ENCODE measurements around the gene GRID1.

Gene GRID1

DNA sequence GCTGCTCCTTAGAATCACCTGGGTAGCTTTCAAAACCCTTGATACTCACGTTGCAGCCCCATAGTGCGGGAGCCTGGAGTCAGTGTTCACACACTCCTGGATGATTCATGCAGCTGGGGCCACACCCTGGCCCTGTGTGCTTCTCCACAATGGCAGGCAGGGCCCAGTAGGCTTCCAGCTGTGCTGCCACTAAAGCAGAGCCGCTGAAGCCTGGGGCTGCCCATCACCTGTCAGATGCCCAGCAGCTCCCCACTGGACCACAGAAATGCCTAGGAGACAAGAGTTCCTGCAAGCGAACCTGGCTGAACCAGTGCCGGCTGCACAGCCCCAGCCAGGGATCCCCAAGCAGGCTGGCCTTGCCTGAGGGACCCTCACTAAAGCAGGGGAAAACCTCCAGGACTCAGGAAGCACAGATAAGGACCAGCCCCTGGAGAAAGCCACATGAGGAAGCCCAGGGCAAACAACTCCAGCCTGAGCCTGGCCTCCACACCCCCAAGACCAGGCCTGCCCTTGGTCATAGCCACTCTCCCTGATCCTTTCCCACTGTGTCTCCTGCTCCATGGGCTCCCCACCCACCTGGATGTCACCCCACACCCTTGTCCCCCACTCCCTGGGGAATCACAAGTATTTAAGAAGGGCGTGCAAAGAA is 111.9 kb downstream of the GRID1 start:
- H3K27me3 ChIP-seq (ENCODE audit: insufficient read depth, low read length), result no peaks in the 10 kb centered on the region
- no peak overlapping the region for H3K4me3 ChIP-seq (ENCODE audit: low read length)
- peaks cover 6% of the 10 kb centered on the region for H3K9me3 ChIP-seq (ENCODE audit: insufficient read depth, low read depth, low read length)
- H3K9ac ChIP-seq (ENCODE audit: low read depth, low read length), result no peak overlapping the region
- H3K27ac ChIP-seq (ENCODE audit: low read length), result no peak overlapping the region
- no peaks in the 10 kb centered on the region for H3K36me3 ChIP-seq (ENCODE audit: insufficient read depth, low read depth, low read length)
- no peaks in the 10 kb centered on the region for H3K4me1 ChIP-seq (ENCODE audit: insufficient read depth, low read length)

GRCh38 chr10:86254081-86254480 is 112.5 kb downstream of the GRID1 start:
- H3K9ac ChIP-seq (ENCODE audit: low read depth, low read length), result no peak overlapping the region
- no peak overlapping the region for H3K4me3 ChIP-seq (ENCODE audit: low read length)
- peaks cover 9% of the 10 kb centered on the region for H3K9me3 ChIP-seq (ENCODE audit: insufficient read depth, low read depth, low read length)
- H3K27ac ChIP-seq (ENCODE audit: low read length), result no peak overlapping the region
- H3K27me3 ChIP-seq (ENCODE audit: insufficient read depth, low read length), result no peaks in the 10 kb centered on the region
- no peaks in the 10 kb centered on the region for H3K36me3 ChIP-seq (ENCODE audit: insufficient read depth, low read depth, low read length)
- H3K4me1 ChIP-seq (ENCODE audit: insufficient read depth, low read length), result no peaks in the 10 kb centered on the region

- Histone ChIP-seq H3K9me3 (ENCODE audit: insufficient read depth, low read depth, low read length) (peaks cover 9% of the 10 kb centered on the region), H3K27me3 (ENCODE audit: insufficient read depth, low read length) (no peaks in the 10 kb centered on the region), H3K4me1 (ENCODE audit: insufficient read depth, low read length) (no peaks in the 10 kb centered on the region), H3K9ac (ENCODE audit: low read depth, low read length) (no peak overlapping the region), H3K27ac (ENCODE audit: low read length) (no peak overlapping the region), H3K36me3 (ENCODE audit: insufficient read depth, low read depth, low read length) (no peaks in the 10 kb centered on the region), H3K4me3 (ENCODE audit: low read length) (no peak overlapping the region)
Observed at GRCh38 chr10:86253091-86254072, 113.2 kb downstream of the GRID1 start.

DNA sequence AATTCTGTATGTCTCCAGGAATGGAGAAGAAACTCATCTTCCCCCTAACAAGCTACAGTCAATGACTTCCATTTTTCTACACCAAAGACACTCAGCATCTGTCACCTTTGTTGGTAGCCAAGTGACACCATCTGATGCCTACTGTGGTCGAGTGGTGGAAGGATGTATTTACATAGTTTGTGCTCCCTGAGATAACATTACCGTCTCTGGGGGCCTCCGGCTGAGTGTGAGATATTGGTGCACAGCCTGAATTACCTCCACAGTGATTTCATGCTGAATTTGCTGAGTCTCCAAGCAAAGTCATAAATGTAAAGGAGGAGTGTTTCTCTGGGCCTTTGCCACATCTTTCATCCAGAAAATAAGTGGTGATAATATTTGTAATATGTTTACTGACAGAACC is 114.0 kb downstream of the GRID1 start:
- Histone ChIP-seq H3K4me1 (ENCODE audit: insufficient read depth, low read length) (no peaks in the 10 kb centered on the region), H3K4me3 (ENCODE audit: low read length) (no peak overlapping the region), H3K9me3 (ENCODE audit: insufficient read depth, low read depth, low read length) (peaks cover 9% of the 10 kb centered on the region), H3K27ac (ENCODE audit: low read length) (no peak overlapping the region), H3K36me3 (ENCODE audit: insufficient read depth, low read depth, low read length) (no peaks in the 10 kb centered on the region), H3K27me3 (ENCODE audit: insufficient read depth, low read length) (no peaks in the 10 kb centered on the region), H3K9ac (ENCODE audit: low read depth, low read length) (no peak overlapping the region)

DNA sequence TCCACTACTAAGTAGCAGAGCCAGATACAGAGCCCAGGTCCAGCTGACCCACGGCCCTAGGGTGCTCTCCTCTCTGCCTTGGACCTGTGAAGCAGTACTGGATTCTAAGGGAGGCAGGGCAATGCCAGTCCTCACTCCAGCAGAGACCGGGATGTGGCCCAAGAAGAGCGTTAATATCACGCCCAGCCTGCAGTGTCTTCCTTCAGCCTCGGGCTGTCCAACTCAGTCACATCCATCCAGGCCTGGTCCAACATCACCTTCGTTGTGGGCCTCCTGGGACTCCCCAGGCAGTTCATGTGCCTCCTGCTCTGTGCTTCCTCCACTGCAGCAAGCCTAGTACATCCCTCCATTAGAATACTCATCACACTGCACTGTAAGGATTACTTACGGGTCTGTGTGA is 114.5 kb downstream of the GRID1 start:
- no peaks in the 10 kb centered on the region for H3K27me3 ChIP-seq (ENCODE audit: insufficient read depth, low read length)
- H3K4me3 ChIP-seq (ENCODE audit: low read length), result no peak overlapping the region
- H3K27ac ChIP-seq (ENCODE audit: low read length), result no peak overlapping the region
- H3K9ac ChIP-seq (ENCODE audit: low read depth, low read length), result no peak overlapping the region
- H3K4me1 ChIP-seq (ENCODE audit: insufficient read depth, low read length), result no peaks in the 10 kb centered on the region
- peaks cover 9% of the 10 kb centered on the region for H3K9me3 ChIP-seq (ENCODE audit: insufficient read depth, low read depth, low read length)
- H3K36me3 ChIP-seq (ENCODE audit: insufficient read depth, low read depth, low read length), result no peaks in the 10 kb centered on the region

DNA sequence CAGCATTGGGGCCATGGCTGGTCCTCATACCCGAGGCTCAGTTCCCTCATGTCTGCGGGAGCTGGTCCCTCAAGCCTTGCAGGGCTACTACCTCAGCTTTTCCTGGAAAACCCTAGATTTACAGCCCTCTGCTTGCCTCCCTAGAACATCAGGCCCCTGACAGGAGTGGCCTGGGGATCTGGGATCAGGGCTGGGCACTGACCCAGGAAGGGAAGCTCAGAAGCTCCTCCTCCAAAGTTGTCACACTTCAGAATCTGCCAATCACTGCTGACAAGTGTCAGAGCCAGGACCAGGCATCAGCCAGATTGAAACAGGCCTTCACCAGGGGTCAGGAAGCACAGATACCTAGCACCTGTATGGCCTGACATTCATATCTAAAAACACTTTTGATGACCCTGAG is 115.2 kb downstream of the GRID1 start:
- no peak overlapping the region for H3K27ac ChIP-seq (ENCODE audit: low read length)
- no peaks in the 10 kb centered on the region for H3K27me3 ChIP-seq (ENCODE audit: insufficient read depth, low read length)
- H3K4me1 ChIP-seq (ENCODE audit: insufficient read depth, low read length), result no peaks in the 10 kb centered on the region
- no peaks in the 10 kb centered on the region for H3K36me3 ChIP-seq (ENCODE audit: insufficient read depth, low read depth, low read length)
- H3K4me3 ChIP-seq (ENCODE audit: low read length), result no peak overlapping the region
- no peak overlapping the region for H3K9ac ChIP-seq (ENCODE audit: low read depth, low read length)
- H3K9me3 ChIP-seq (ENCODE audit: insufficient read depth, low read depth, low read length), result peaks cover 9% of the 10 kb centered on the region

- Histone ChIP-seq H3K27ac (ENCODE audit: low read length) (no peak overlapping the region), H3K36me3 (ENCODE audit: insufficient read depth, low read depth, low read length) (no peaks in the 10 kb centered on the region), H3K9ac (ENCODE audit: low read depth, low read length) (no peak overlapping the region), H3K4me3 (ENCODE audit: low read length) (no peak overlapping the region), H3K27me3 (ENCODE audit: insufficient read depth, low read length) (no peaks in the 10 kb centered on the region), H3K9me3 (ENCODE audit: insufficient read depth, low read depth, low read length) (peaks cover 9% of the 10 kb centered on the region), H3K4me1 (ENCODE audit: insufficient read depth, low read length) (no peaks in the 10 kb centered on the region)
Observed at GRCh38 chr10:86250399-86250798, 116.2 kb downstream of the GRID1 start.

DNA sequence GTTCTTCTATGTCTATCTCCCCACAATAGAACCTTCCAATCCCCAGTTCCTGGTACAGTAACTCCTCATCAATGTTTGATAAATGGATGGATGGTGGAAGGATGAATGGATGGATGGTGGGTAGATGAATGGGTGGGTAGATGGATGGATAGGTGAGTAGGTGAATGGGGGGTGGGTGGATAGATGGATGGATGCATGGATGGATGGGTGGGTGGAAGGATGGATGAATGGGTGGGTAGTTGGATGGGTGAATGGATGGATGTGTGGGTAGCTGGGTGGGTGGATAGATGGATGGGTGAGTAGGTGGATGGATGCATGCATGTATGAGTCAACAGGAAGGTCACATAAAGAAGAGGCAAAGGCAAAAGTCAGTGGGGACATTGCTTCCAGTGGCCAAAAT is 116.8 kb downstream of the GRID1 start:
- H3K36me3 ChIP-seq (ENCODE audit: insufficient read depth, low read depth, low read length), result no peaks in the 10 kb centered on the region
- H3K9ac ChIP-seq (ENCODE audit: low read depth, low read length), result no peak overlapping the region
- H3K9me3 ChIP-seq (ENCODE audit: insufficient read depth, low read depth, low read length), result peaks cover 9% of the 10 kb centered on the region
- no peaks in the 10 kb centered on the region for H3K27me3 ChIP-seq (ENCODE audit: insufficient read depth, low read length)
- no peak overlapping the region for H3K4me3 ChIP-seq (ENCODE audit: low read length)
- H3K27ac ChIP-seq (ENCODE audit: low read length), result no peak overlapping the region
- no peaks in the 10 kb centered on the region for H3K4me1 ChIP-seq (ENCODE audit: insufficient read depth, low read length)

- Histone ChIP-seq H3K9me3 (ENCODE audit: insufficient read depth, low read depth, low read length) (peaks cover 9% of the 10 kb centered on the region), H3K4me3 (ENCODE audit: low read length) (no peak overlapping the region), H3K27ac (ENCODE audit: low read length) (no peak overlapping the region), H3K27me3 (ENCODE audit: insufficient read depth, low read length) (no peaks in the 10 kb centered on the region), H3K9ac (ENCODE audit: low read depth, low read length) (no peak overlapping the region), H3K4me1 (ENCODE audit: insufficient read depth, low read length) (no peaks in the 10 kb centered on the region), H3K36me3 (ENCODE audit: insufficient read depth, low read depth, low read length) (no peaks in the 10 kb centered on the region)
Observed at GRCh38 chr10:86248062-86248461, 118.5 kb downstream of the GRID1 start.

DNA sequence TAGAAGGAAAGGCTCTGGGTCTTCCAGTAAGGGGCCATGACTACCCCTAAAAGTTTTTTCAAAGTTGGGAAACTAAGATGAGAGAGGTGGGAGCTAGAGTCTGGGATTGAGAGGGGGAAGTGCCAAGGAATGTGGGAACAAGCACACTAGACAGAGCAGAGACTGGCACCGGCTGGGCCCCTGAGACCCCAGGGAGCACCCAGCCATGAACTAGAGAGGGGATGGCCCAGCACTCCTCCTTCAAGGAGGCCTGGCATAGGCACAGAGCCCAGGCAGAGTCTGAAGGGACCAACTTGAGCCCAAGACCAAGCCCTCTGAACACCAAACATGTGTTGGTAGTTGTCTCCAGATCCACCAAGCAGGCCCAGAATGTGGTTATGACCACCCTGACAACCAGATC is 119.0 kb downstream of the GRID1 start:
- Histone ChIP-seq H3K27ac (ENCODE audit: low read length) (no peak overlapping the region), H3K36me3 (ENCODE audit: insufficient read depth, low read depth, low read length) (no peaks in the 10 kb centered on the region), H3K9ac (ENCODE audit: low read depth, low read length) (no peak overlapping the region), H3K9me3 (ENCODE audit: insufficient read depth, low read depth, low read length) (peaks cover 9% of the 10 kb centered on the region), H3K4me3 (ENCODE audit: low read length) (no peak overlapping the region), H3K4me1 (ENCODE audit: insufficient read depth, low read length) (no peaks in the 10 kb centered on the region), H3K27me3 (ENCODE audit: insufficient read depth, low read length) (no peaks in the 10 kb centered on the region)

DNA sequence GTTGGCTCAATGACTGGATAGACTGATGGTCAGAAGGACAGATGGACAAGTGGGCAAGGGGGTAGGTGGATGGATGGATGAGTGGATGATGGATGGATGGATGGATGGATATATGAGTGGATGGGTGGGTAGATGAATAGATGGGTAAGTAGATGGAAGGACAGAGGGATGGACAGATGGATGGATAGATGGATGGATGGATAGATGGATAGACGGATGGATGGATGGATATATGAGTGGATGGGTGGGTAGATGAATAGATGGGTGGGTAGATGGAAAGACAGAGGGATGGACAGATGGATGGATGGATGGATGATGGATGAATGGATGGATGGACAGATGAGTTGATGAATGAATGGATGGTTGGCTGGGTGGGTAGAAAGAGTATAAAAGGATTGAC is 119.5 kb downstream of the GRID1 start:
- Histone ChIP-seq H3K4me3 (ENCODE audit: low read length) (no peak overlapping the region), H3K9me3 (ENCODE audit: insufficient read depth, low read depth, low read length) (peaks cover 9% of the 10 kb centered on the region), H3K4me1 (ENCODE audit: insufficient read depth, low read length) (no peaks in the 10 kb centered on the region), H3K27me3 (ENCODE audit: insufficient read depth, low read length) (no peaks in the 10 kb centered on the region), H3K36me3 (ENCODE audit: insufficient read depth, low read depth, low read length) (no peaks in the 10 kb centered on the region), H3K27ac (ENCODE audit: low read length) (no peak overlapping the region), H3K9ac (ENCODE audit: low read depth, low read length) (no peak overlapping the region)

Measured in iPS-20b (cell line).